Right ventricle myocardium inferior (tissue), 1 donor: ENCODE results near the gene ACOXL. TPM values are rescaled to one million over a fixed set of nuclear protein-coding genes. Genes with fewer than 3 reads are reported as not detected.

Experiments used
- ATAC-seq: fragments of 200-7000 bp; cut with Tn5 transposase; one replicate; pipeline ENCODE4 v1.9.1; 2020; ENCODE audit warnings: mild to moderate bottlenecking, moderate library complexity
- DNase-seq: peaks from one replicate; pipeline ENCODE4 v3.0.0; 2021; ENCODE audit errors: missing footprints
- intact Hi-C: fragments of 100-400 bp; cut with DNase I; formaldehyde crosslinking; loops from one replicate; pipeline ENCODE4 v1.11.0; 2022
- total RNA-seq: library from RNA; stranded (reverse); fragmentation: NEBNext Ultra II Directional; extraction: Animal tissue kit (Norgen Biotek cat#: 25700); gene quantifications from one replicate; pipeline ENCODE4 v1.2.1, GENCODE V29; 2021
- donor health status: DM: no; HTN: yes; CAD: no; lungs with severe emphysema.

Gene ACOXL
- total RNA-seq, 1 donor from 2014 or later, result not detected

- DNase-seq (no peak), ATAC-seq (no peak)
- intact Hi-C loops, result no loop called here
Measured at GRCh38 chr2:110969696-110970095, 237.3 kb downstream of the ACOXL start.

DNA sequence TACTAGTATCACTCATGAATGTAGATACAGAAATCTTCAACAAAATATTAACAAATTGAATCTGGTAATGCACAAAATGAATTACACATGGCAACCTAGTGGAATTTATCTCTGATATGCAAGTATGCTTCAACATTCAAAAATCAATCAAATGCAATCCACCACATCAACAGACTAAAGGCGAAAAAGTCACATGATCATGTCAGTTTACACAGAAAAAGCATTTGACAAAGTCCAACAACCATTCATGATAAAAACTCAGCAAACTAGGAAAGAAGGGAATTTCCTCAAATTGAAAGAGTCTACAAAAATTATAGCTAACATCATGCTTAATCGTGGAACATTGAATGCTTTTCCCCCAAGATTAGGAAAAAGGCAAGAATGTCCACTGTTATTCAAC lies 237.8 kb downstream of the ACOXL start:
- intact Hi-C loops, result no loop called here
- ATAC-seq (no peak), DNase-seq (no peak)

DNA sequence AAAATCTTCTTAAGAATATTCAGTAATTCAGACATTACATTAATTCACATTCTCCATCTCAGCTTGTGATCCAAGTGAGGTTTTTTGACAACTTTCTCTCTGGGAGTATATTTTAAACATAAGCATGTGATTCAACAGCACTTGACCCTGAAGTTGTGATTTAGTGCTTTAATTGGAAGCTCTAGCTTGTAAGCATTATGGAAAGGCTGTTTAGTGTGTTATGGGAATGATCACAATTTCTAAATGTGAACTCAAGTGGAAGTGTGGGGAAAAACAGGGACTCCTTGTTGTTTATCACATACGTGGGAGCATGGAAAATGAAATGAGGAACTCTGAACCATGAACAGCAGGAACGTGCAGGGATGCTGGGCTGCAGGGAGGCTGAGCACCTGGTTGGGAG lies 239.4 kb downstream of the ACOXL start:
- ATAC-seq (no peak), DNase-seq (no peak)
- intact Hi-C loops, result no loop called here

- DNase-seq (no peak), ATAC-seq (no peak)
- intact Hi-C loops, result no loop called here
Measured at GRCh38 chr2:110973262-110973661, 240.9 kb downstream of the ACOXL start.

DNA sequence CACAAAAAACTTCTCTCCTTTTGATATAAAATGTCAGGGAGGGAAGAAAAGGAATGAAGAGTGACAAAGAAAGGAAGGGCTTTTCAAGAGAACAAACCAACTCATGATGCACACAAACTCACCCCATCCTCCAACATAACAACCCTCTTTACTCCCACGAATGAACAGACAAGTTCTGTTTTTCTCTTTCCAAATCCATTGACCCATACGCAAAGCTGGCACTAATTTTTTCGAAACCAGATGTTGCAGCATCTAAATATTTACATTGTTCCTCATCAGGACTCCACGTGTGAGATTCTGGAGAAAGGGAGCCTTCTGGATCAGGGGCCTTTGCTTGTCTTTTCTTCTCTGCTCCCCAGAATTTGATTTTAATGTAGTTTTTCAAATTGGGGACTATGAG lies 245.0 kb downstream of the ACOXL start:
- intact Hi-C loops, result no loop called here
- DNase-seq (no peak), ATAC-seq (no peak)

GRCh38 chr2:110978148-110978547 lies 245.8 kb downstream of the ACOXL start:
- DNase-seq, result no peak
- intact Hi-C loops, result no loop called here
- no peak for ATAC-seq

- peak; percentile 85 for ATAC-seq
- DNase-seq, result no peak
- intact Hi-C loops, result no loop called here
Measured at GRCh38 chr2:110978756-110979470, 246.5 kb downstream of the ACOXL start.

GRCh38 chr2:110979471-110980338 lies 247.3 kb downstream of the ACOXL start:
- intact Hi-C loops, result no loop called here
- ATAC-seq (no peak), DNase-seq (no peak)

DNA sequence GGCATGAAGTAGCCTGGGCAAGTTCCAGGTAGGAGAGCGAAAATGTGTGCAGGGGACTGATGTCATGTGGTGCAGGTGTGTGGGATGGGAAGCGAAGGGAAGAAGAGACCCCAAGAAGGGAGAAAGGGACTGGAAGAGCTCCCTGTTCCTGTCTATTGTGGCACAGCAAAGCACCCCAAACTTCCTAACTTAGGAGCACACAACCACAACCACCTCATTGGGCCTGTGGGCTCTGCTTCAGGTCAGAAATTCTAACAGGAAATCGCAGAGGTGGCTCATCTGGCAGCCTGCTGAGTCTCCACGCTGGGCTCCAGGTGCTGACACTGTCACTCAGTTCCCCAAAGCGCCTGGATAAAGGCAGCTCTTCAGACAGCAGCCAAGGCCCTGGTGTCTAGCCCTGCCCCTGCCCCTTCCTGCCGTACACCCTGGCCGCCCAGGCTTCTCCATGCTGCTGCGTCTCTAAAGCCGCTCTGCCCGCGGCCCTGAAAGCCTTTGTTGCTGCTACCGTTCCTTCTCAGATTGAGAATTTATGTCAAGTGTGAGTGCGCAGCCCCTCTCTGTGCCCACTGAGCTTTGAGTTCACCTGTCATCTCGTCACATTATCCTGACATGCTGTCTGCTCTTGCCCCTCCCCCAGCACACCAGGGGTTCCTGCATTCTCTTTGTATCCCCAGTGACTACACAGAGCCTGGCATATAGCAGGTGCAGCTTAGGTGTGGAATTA lies 248.1 kb downstream of the ACOXL start:
- intact Hi-C loops, result no loop called here
- ATAC-seq (peak; percentile 70), DNase-seq (no peak)

GRCh38 chr2:110983133-110983532 lies 250.8 kb downstream of the ACOXL start:
- intact Hi-C loops, result no loop called here
- no peak for DNase-seq
- ATAC-seq, result no peak

- DNase-seq (no peak), ATAC-seq (no peak)
- intact Hi-C loops, result no loop called here
Measured at GRCh38 chr2:110984694-110985490, 252.5 kb downstream of the ACOXL start.

GRCh38 chr2:110990440-110990839 lies 258.1 kb downstream of the ACOXL start:
- no peak for DNase-seq
- ATAC-seq, result no peak
- intact Hi-C loops, result no loop called here

DNA sequence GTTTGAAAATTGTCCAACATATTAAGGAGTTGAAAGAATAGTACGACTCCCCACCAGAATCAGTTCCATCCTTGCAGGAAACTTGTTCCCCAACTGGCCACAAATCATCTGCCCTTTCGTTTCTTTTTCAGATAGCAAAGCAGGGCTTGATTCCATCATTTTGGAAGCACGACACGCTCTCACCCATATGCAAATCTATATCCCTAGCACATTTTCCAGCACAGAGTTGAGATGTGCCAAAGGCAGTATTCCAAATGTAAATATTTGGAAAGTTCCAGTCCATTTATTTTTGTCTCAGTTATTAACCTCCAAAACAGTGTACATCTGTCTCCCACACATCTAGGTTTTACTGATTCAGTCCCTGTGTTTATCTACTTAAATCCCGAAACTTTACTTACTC lies 259.5 kb downstream of the ACOXL start:
- intact Hi-C loops, result no loop called here
- no peak for DNase-seq
- no peak for ATAC-seq

- DNase-seq (no peak), ATAC-seq (no peak)
- intact Hi-C loops, result no loop called here
Measured at GRCh38 chr2:110992886-110993285, 260.5 kb downstream of the ACOXL start.

- ATAC-seq (peak; percentile 50), DNase-seq (no peak)
- intact Hi-C loops, result no loop called here
Measured at GRCh38 chr2:110993557-110994231, 261.3 kb downstream of the ACOXL start.

GRCh38 chr2:110994250-110994961 lies 262.0 kb downstream of the ACOXL start:
- DNase-seq, result no peak
- intact Hi-C loops, result no loop called here
- ATAC-seq, result no peak

GRCh38 chr2:110995911-110996310 lies 263.5 kb downstream of the ACOXL start:
- intact Hi-C loops, result no loop called here
- DNase-seq, result no peak
- ATAC-seq, result no peak
